NAMALWA (cell line): ENCODE data around the gene KCTD17.

Experiments
- DNase-seq: peaks from one replicate; pipeline ENCODE4 v3.0.0-alpha.2; 2015; ENCODE audit warnings: low spot score

Gene KCTD17, protein sequence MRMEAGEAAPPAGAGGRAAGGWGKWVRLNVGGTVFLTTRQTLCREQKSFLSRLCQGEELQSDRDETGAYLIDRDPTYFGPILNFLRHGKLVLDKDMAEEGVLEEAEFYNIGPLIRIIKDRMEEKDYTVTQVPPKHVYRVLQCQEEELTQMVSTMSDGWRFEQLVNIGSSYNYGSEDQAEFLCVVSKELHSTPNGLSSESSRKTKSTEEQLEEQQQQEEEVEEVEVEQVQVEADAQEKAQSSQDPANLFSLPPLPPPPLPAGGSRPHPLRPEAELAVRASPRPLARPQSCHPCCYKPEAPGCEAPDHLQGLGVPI

GRCh38 chr22:37051391-37052385 lies at the start of gene KCTD17:
KCTD17 (plus strand) TSS chr22:37051742; CDS start chr22:37051761, 19 bp downstream.
- peak; percentile 79 for DNase-seq

- DNase-seq, result no peak
These were observed 49.7 kb upstream of the KCTD17 start for GRCh38 chr22:37001826-37002225.

GRCh38 chr22:37002633-37003032 lies 48.9 kb upstream of the KCTD17 start:
- no peak for DNase-seq

GRCh38 chr22:37007651-37008050 lies 43.9 kb upstream of the KCTD17 start:
- no peak for DNase-seq

- DNase-seq, result no peak
These were observed 43.2 kb upstream of the KCTD17 start for GRCh38 chr22:37008365-37008764.

DNA sequence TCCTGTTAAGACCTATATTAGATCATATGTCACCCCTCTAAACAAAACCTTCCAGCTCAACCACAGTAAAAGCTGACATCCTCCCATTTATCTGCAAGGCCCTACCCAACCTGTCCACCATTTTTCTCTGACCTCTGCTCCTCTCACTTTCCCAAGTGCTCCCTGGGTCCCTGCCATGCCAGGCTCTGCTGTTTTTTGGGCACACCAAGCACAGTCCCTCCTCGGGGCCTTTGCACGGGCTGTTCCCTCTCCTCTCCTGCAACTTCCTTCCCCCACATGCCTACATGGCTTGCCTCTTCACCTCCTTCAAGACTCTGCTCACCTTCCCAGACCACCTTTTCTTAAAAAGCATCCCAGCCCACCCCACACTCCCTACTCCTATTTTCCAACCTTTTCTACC lies 42.1 kb upstream of the KCTD17 start:
- no peak for DNase-seq

GRCh38 chr22:37010174-37010573 lies 41.4 kb upstream of the KCTD17 start:
- DNase-seq, result no peak

GRCh38 chr22:37010976-37011375 lies 40.6 kb upstream of the KCTD17 start:
- no peak for DNase-seq

GRCh38 chr22:37011472-37011871 lies 40.1 kb upstream of the KCTD17 start:
- no peak for DNase-seq

- DNase-seq, result no peak
These were observed 39.2 kb upstream of the KCTD17 start for GRCh38 chr22:37012262-37012904.

DNA sequence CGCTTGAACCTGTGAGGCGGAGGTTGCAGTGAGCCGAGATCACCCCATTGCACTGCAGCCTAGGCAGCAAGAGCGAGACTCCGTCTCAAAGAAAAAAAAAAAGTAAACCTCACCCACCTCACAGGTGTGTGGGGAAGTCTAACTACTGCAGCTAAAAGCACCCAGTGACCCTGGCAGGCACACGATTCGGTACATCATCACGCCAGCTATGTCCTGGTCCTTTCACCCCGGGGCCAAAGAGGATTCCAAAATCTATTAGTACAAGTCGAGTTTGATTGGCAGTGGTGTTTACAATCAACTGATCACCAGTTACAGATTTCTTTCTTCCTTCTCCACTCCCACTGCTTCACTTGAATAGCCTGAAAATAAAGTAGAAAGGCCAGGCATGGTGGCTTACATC lies 38.6 kb upstream of the KCTD17 start:
- DNase-seq, result no peak

DNA sequence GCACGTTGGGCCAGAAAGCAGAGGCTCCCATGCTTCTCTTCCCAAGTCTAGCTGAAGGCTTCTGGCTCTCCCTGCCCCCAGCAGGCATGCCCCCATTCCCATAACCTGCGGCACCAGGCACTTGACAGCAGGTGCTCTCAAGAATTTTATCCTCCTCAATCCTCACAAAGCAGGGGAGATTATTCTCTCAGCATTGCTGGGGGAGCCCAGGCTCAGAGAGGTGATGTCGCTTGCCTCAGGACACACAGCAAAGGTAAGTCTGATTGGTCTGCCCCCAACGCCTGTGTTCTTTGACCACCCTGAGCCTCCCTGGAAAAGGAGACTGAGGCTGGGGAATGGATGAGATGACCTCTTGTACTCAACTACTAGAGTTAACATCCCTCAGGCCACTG lies 37.1 kb upstream of the KCTD17 start:
- no peak for DNase-seq

GRCh38 chr22:37014835-37015586 lies 36.5 kb upstream of the KCTD17 start:
- DNase-seq, result no peak

DNA sequence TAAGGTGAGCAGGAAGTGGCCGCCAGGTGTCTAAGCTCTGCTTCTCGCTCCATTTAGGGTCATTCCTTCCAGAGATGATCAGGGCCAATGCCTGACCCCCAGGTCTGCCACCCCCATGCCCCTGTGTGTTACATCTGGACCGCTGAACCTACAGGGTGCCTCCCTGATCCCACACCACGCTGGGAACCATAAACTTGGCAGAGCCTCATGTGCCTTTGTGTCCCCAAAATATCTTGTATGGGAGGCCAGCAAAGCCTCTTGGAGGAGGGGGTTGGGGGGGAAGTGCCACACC lies 36.0 kb upstream of the KCTD17 start:
- no peak for DNase-seq

- no peak for DNase-seq
These were observed 35.2 kb upstream of the KCTD17 start for GRCh38 chr22:37016134-37016910.

- no peak for DNase-seq
These were observed 34.2 kb upstream of the KCTD17 start for GRCh38 chr22:37017356-37017755.

- DNase-seq, result no peak
These were observed 33.3 kb upstream of the KCTD17 start for GRCh38 chr22:37018086-37018814.

DNA sequence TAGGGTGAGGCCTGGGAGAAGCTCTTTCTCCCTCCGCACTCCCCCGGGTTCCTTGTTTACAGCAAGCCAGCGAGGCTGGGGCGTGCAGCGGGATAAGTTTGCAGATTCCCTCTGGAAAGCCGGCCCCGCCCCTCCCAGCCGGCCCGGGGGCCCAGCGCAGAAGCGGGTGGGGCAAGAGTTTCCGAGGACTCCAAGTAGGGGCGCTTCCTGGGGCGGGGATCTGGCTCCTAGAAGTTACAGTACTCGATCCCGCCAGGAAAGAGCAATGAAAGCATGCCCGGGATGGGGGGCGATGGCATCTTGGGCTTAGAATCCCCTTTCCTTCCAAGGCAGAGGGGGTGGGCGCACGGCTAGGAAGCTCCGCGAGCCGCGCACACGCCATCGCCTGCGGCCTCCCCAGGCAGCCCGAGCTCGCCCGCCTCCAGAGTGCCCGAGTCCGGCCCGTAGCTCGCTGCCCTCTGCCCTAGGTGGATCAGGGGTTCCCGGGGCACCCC lies 32.7 kb upstream of the KCTD17 start:
- no peak for DNase-seq

DNA sequence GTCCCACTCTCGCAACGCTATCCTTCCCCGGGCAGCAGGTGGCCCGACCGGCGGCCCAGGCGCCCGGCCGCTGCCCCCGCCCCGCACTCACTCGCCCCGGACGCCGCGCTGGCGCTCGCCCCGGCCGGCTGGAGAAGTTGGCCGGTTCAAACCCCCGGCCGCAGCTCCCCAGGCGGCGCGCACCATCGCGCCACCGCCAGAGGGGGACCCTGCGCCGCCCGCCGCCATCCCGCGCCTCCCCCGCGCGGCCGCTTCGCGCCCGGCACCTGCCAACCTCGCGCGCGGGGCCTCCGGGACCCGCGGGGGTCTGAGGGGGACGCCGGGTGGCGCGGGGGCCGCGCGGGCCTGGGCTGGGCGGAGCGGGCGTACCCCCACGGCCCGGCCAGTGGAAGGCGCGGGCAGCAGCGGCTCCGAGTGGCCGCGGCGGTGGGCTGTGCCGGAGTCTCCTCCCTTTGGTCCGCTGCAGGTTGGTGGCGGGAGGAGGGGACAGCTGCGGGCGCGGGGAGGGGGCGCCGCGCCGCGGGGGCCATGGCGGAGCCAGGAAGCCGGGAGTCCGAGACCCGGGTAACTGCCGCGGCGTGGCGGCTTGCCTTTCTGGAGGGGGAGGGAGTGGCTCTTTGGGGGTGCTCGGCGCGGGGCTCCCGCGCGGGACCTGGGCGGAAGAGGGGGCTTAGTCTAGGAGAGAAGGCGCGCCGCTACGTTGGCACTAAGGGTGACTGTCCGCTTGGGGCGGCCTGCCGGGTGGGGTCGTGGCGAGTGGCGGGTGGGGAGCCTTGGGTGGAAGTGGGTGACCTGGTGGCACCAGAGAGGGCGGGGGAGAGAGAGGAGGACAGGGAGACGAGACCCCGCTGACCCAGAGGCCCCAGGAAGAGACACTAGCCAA lies 32.0 kb upstream of the KCTD17 start, which contains the start of the genes MPST and TST:
MPST (plus strand) TSS at position 434 of the 883 bp plus-strand sequence; CDS start at position 529, 95 bp downstream.
TST (minus strand) TSS at position 139 of the 883 bp plus-strand sequence. CDS start 715 bp downstream, outside the sequence.
- DNase-seq, result peak; percentile 55
